PC-9 (cell line): ENCODE results near the gene CYBA. TPM values are rescaled to one million over a fixed set of nuclear protein-coding genes. Genes with fewer than 3 reads are reported as not detected.

Experiments used
- BruUV-seq: library from RNA; stranded (reverse); fragments of 400-500 nt; replicated peaks from 2 replicates; lab custom pipeline; 2021; lab: Mats Ljungman, UMichigan
- CTCF ChIA-PET: fragments of 300-600 bp; sonication (Branson Sonifier 250); formaldehyde crosslinking; loops from one replicate; lab custom pipeline; 2022; ENCODE audit warnings: antibody characterized with exemption; lab: Charles Lee
- POLR2A ChIA-PET: fragments of 300-600 bp; sonication (Branson Sonifier 250); formaldehyde crosslinking; loops from one replicate; lab custom pipeline; 2022; ENCODE audit warnings: antibody characterized with exemption; ENCODE audit not compliant: unreplicated experiment; lab: Charles Lee
- DNase-seq, 2 experiments: peaks; one replicate each; pipeline versions ENCODE4 v3.0.0 to v3.0.0-alpha.2; 2015 to 2022; ENCODE audit warnings: mixed read lengths in 1 of 2
- H2AFZ ChIP-seq: fragments of 200-600 bp; sonication (generic); 2 replicates; pipeline ENCODE4 v1.8.1; 2017; ENCODE audit warnings: antibody characterized with exemption
- H3F3A ChIP-seq: fragments of 200-600 bp; sonication (generic); 2 replicates; pipeline ENCODE4 v1.8.1; 2017; ENCODE audit warnings: antibody characterized with exemption, mild to moderate bottlenecking, low read depth; ENCODE audit not compliant: insufficient read depth
- H3K27ac ChIP-seq: fragments of 200-600 bp; sonication (generic); 2 replicates; pipeline ENCODE4 v1.6.1; 2016; ENCODE audit warnings: mixed run types
- H3K27me3 ChIP-seq: fragments of 200-600 bp; sonication (generic); 2 replicates; pipeline ENCODE4 v1.6.1; 2016; ENCODE audit warnings: low read depth, mixed run types; ENCODE audit not compliant: insufficient read depth
- H3K36me3 ChIP-seq: fragments of 200-600 bp; sonication (generic); 2 replicates; pipeline ENCODE4 v1.6.1; 2016; ENCODE audit warnings: low read depth, mixed run types
- H3K4me1 ChIP-seq: fragments of 200-600 bp; sonication (generic); replicated peaks from 2 replicates; pipeline ENCODE4 v1.6.1; 2016; ENCODE audit warnings: mixed run types; ENCODE audit not compliant: insufficient read depth
- H3K4me2 ChIP-seq: fragments of 200-600 bp; sonication (generic); 2 replicates; pipeline ENCODE4 v1.6.1; 2017; ENCODE audit warnings: mixed run types
- H3K4me3 ChIP-seq: fragments of 200-600 bp; sonication (generic); 2 replicates; pipeline ENCODE4 v1.6.1; 2016; ENCODE audit warnings: mixed run types
- H3K79me2 ChIP-seq: fragments of 200-600 bp; sonication (generic); 2 replicates; pipeline ENCODE4 v1.6.1; 2017; ENCODE audit warnings: low read depth, mixed run types
- H3K9me2 ChIP-seq: fragments of 200-600 bp; sonication (generic); 2 replicates; pipeline ENCODE4 v1.8.1; 2017; ENCODE audit warnings: mild to moderate bottlenecking; ENCODE audit not compliant: insufficient read depth
- H3K9me3 ChIP-seq: fragments of 200-600 bp; sonication (generic); 2 replicates; pipeline ENCODE4 v1.8.1; 2016; ENCODE audit warnings: low read depth; ENCODE audit not compliant: insufficient read depth
- H4K20me1 ChIP-seq: fragments of 200-600 bp; sonication (generic); 2 replicates; pipeline ENCODE4 v1.8.1; 2017; ENCODE audit not compliant: insufficient read depth
- CTCF ChIP-seq: fragments of 200-600 bp; sonication (generic); conservative IDR thresholded peaks from 2 replicates; pipeline ENCODE4 v1.6.1; 2017; ENCODE audit warnings: mixed run types, antibody characterized with exemption, mild to moderate bottlenecking, moderate library complexity
- EZH2 ChIP-seq: fragments of 200-600 bp; sonication (generic); IDR thresholded peaks from 2 replicates; pipeline ENCODE4 v1.8.0; 2017; ENCODE audit warnings: antibody characterized with exemption, low read depth
- intact Hi-C: fragments of 100-400 bp; cut with micrococcal nuclease; formaldehyde crosslinking; loops from one replicate; pipeline ENCODE4 v1.10.0; 2022; ENCODE audit not compliant: unreplicated experiment
- total RNA-seq: library from RNA; stranded (reverse); gene quantifications from 2 replicates; pipeline ENCODE4 v1.2.3, GENCODE V29; 2021

CYBA gene
- total RNA-seq, 1 experiment from 2014 or later: 8.0 TPM

- BruUV-seq: no TSS peak
- POLR2A ChIA-PET: no interaction called here
These were observed 26.4 kb downstream of the CYBA start for GRCh38 chr16:88624481-88624880.

GRCh38 chr16:88623858-88624257, 27.0 kb downstream of the CYBA start:
- ChIA-PET CTCF (no interaction called here), POLR2A (no interaction called here)
- Histone ChIP-seq H3K27me3 (no peaks in the 10 kb centered on the region), H3K9me2 (no peaks in the 10 kb centered on the region), H3K4me2 (no peak overlapping the region), H3K36me3 (no peaks in the 10 kb centered on the region), H3K79me2 (no peaks in the 10 kb centered on the region), H3K9me3 (no peaks in the 10 kb centered on the region), H4K20me1 (peaks cover 2% of the 10 kb centered on the region; the same call in 1 of the 2 replicates), H2AFZ (no peak overlapping the region), H3K27ac (no peak overlapping the region), H3F3A (no peaks in the 10 kb centered on the region; the same call in 1 of the 2 replicates), H3K4me3 (no peak overlapping the region), H3K4me1 (no peaks in the 10 kb centered on the region)
- BruUV-seq: no TSS peak
- intact Hi-C loops: no loop called here
- TF ChIP-seq EZH2: no peak
- TF ChIP-seq CTCF: no peak
- no peak for DNase-seq

More at GRCh38 chr16:88624481-88624880, 26.4 kb downstream of the CYBA start:
- no peak for DNase-seq
- CTCF ChIA-PET: no interaction called here
- Histone ChIP-seq H3K4me1 (no peaks in the 10 kb centered on the region), H3K79me2 (no peaks in the 10 kb centered on the region), H2AFZ (no peak overlapping the region), H3K9me2 (no peaks in the 10 kb centered on the region), H3K36me3 (no peaks in the 10 kb centered on the region), H3K27ac (no peak overlapping the region), H4K20me1 (no peaks in the 10 kb centered on the region), H3K27me3 (no peaks in the 10 kb centered on the region), H3F3A (no peaks in the 10 kb centered on the region; the same call in 1 of the 2 replicates), H3K4me3 (no peak overlapping the region), H3K9me3 (no peaks in the 10 kb centered on the region), H3K4me2 (no peak overlapping the region)
- intact Hi-C loops: no loop called here
- no peak for TF ChIP-seq EZH2
- no peak for TF ChIP-seq CTCF

GRCh38 chr16:88622866-88623265, 28.0 kb downstream of the CYBA start:
- Histone ChIP-seq H3K27ac (no peak overlapping the region), H3K4me1 (no peaks in the 10 kb centered on the region), H3K79me2 (no peaks in the 10 kb centered on the region), H4K20me1 (peaks cover 3% of the 10 kb centered on the region; the same call in 1 of the 2 replicates), H3K9me3 (no peaks in the 10 kb centered on the region), H3K9me2 (no peaks in the 10 kb centered on the region), H3K36me3 (no peaks in the 10 kb centered on the region), H3K4me3 (no peak overlapping the region), H3K4me2 (no peak overlapping the region), H3F3A (no peaks in the 10 kb centered on the region), H2AFZ (no peak overlapping the region), H3K27me3 (no peaks in the 10 kb centered on the region)
- TF ChIP-seq CTCF: no peak
- no peak for TF ChIP-seq EZH2
- BruUV-seq: no TSS peak
- intact Hi-C loops: no loop called here
- no peak for DNase-seq
- CTCF ChIA-PET: no interaction called here
- POLR2A ChIA-PET: no interaction called here
